PC-9 (cell line): Measurements from ENCODE around the gene COL16A1. TPM values are rescaled to one million over a fixed set of nuclear protein-coding genes. Genes with fewer than 3 reads are reported as not detected.
"Not testable (repeated sequence)": the region's sequence is repeated elsewhere in the genome, so short reads cannot be mapped to it uniquely, and the experiment has no call there.

Experiments
- BruUV-seq: library from RNA; stranded (reverse); fragments of 400-500 nt; replicated peaks from 2 replicates; lab custom pipeline; 2021; lab: Mats Ljungman, UMichigan
- CTCF ChIA-PET: fragments of 300-600 bp; sonication (Branson Sonifier 250); formaldehyde crosslinking; loops from one replicate; lab custom pipeline; 2022; ENCODE audit warnings: antibody characterized with exemption; lab: Charles Lee
- POLR2A ChIA-PET: fragments of 300-600 bp; sonication (Branson Sonifier 250); formaldehyde crosslinking; loops from one replicate; lab custom pipeline; 2022; ENCODE audit warnings: antibody characterized with exemption; ENCODE audit not compliant: unreplicated experiment; lab: Charles Lee
- DNase-seq, 2 experiments: peaks; one replicate each; pipeline versions ENCODE4 v3.0.0 to v3.0.0-alpha.2; 2015 to 2022; ENCODE audit warnings: mixed read lengths in 1 of 2
- H2AFZ ChIP-seq: fragments of 200-600 bp; sonication (generic); 2 replicates; pipeline ENCODE4 v1.8.1; 2017; ENCODE audit warnings: antibody characterized with exemption
- H3F3A ChIP-seq: fragments of 200-600 bp; sonication (generic); 2 replicates; pipeline ENCODE4 v1.8.1; 2017; ENCODE audit warnings: antibody characterized with exemption, mild to moderate bottlenecking, low read depth; ENCODE audit not compliant: insufficient read depth
- H3K27ac ChIP-seq: fragments of 200-600 bp; sonication (generic); 2 replicates; pipeline ENCODE4 v1.6.1; 2016; ENCODE audit warnings: mixed run types
- H3K27me3 ChIP-seq: fragments of 200-600 bp; sonication (generic); 2 replicates; pipeline ENCODE4 v1.6.1; 2016; ENCODE audit warnings: low read depth, mixed run types; ENCODE audit not compliant: insufficient read depth
- H3K36me3 ChIP-seq: fragments of 200-600 bp; sonication (generic); 2 replicates; pipeline ENCODE4 v1.6.1; 2016; ENCODE audit warnings: low read depth, mixed run types
- H3K4me1 ChIP-seq: fragments of 200-600 bp; sonication (generic); replicated peaks from 2 replicates; pipeline ENCODE4 v1.6.1; 2016; ENCODE audit warnings: mixed run types; ENCODE audit not compliant: insufficient read depth
- H3K4me2 ChIP-seq: fragments of 200-600 bp; sonication (generic); 2 replicates; pipeline ENCODE4 v1.6.1; 2017; ENCODE audit warnings: mixed run types
- H3K4me3 ChIP-seq: fragments of 200-600 bp; sonication (generic); 2 replicates; pipeline ENCODE4 v1.6.1; 2016; ENCODE audit warnings: mixed run types
- H3K79me2 ChIP-seq: fragments of 200-600 bp; sonication (generic); 2 replicates; pipeline ENCODE4 v1.6.1; 2017; ENCODE audit warnings: low read depth, mixed run types
- H3K9me2 ChIP-seq: fragments of 200-600 bp; sonication (generic); 2 replicates; pipeline ENCODE4 v1.8.1; 2017; ENCODE audit warnings: mild to moderate bottlenecking; ENCODE audit not compliant: insufficient read depth
- H3K9me3 ChIP-seq: fragments of 200-600 bp; sonication (generic); 2 replicates; pipeline ENCODE4 v1.8.1; 2016; ENCODE audit warnings: low read depth; ENCODE audit not compliant: insufficient read depth
- H4K20me1 ChIP-seq: fragments of 200-600 bp; sonication (generic); 2 replicates; pipeline ENCODE4 v1.8.1; 2017; ENCODE audit not compliant: insufficient read depth
- CTCF ChIP-seq: fragments of 200-600 bp; sonication (generic); conservative IDR thresholded peaks from 2 replicates; pipeline ENCODE4 v1.6.1; 2017; ENCODE audit warnings: mixed run types, antibody characterized with exemption, mild to moderate bottlenecking, moderate library complexity
- EZH2 ChIP-seq: fragments of 200-600 bp; sonication (generic); IDR thresholded peaks from 2 replicates; pipeline ENCODE4 v1.8.0; 2017; ENCODE audit warnings: antibody characterized with exemption, low read depth
- intact Hi-C: fragments of 100-400 bp; cut with micrococcal nuclease; formaldehyde crosslinking; loops from one replicate; pipeline ENCODE4 v1.10.0; 2022; ENCODE audit not compliant: unreplicated experiment
- total RNA-seq: library from RNA; stranded (reverse); gene quantifications from 2 replicates; pipeline ENCODE4 v1.2.3, GENCODE V29; 2021

COL16A1 gene
- total RNA-seq, 1 experiment from 2014 or later = 4.8 TPM

GRCh38 chr1:31708324-31708723 is 4.5 kb upstream of the COL16A1 start:
- H3K36me3 ChIP-seq = no peaks in the 10 kb centered on the region
- no peaks in the 10 kb centered on the region for H3K27me3 ChIP-seq
- no peaks in the 10 kb centered on the region for H3K79me2 ChIP-seq
- CTCF ChIA-PET = interaction anchor here (0.6 to 1.0 kb wide), 3 partner anchors 39 to 398 kb away, joined by 3 to 11 read pairs (median 4); no protein-coding TSS in a partner anchor
- BruUV-seq = no TSS peak
- no peaks in the 10 kb centered on the region for H4K20me1 ChIP-seq
- H3K9me3 ChIP-seq = no peaks in the 10 kb centered on the region
- H3K4me2 ChIP-seq = no peak overlapping the region
- no peak overlapping the region for H3K27ac ChIP-seq
- H2AFZ ChIP-seq = no peak overlapping the region
- no peak overlapping the region for H3K4me3 ChIP-seq
- no peak for DNase-seq
- POLR2A ChIA-PET = interaction anchor here (0.6 kb wide), 1 partner anchor 533 kb away, joined by 4 read pairs; no protein-coding TSS in a partner anchor
- TF ChIP-seq CTCF (no peak), EZH2 (no peak)
- H3K4me1 ChIP-seq = peaks cover 40% of the 10 kb centered on the region
- peaks cover 42% of the 10 kb centered on the region for H3F3A ChIP-seq
- H3K9me2 ChIP-seq = no peaks in the 10 kb centered on the region
- intact Hi-C loops = no loop called here

GRCh38 chr1:31707711-31708110 is 3.9 kb upstream of the COL16A1 start:
- intact Hi-C loops = no loop called here

GRCh38 chr1:31707059-31707600 is 3.3 kb upstream of the COL16A1 start:
- intact Hi-C loops, H3K4me3 ChIP-seq, H3K36me3 ChIP-seq, POLR2A ChIA-PET, H4K20me1 ChIP-seq, H3K27me3 ChIP-seq, H3K79me2 ChIP-seq, H3K27ac ChIP-seq, BruUV-seq, H3K4me2 ChIP-seq, H3K9me2 ChIP-seq, H2AFZ ChIP-seq, H3K9me3 ChIP-seq, DNase-seq: not testable (repeated sequence)
- Histone ChIP-seq H3F3A (peaks cover 37% of the 10 kb centered on the region; the same call in 1 of the 2 replicates), H3K4me1 (peaks cover 36% of the 10 kb centered on the region)
- CTCF ChIA-PET = interaction anchor here (0.6 kb wide), 1 partner anchor 32 kb away, joined by 5 read pairs; no protein-coding TSS in a partner anchor

More at GRCh38 chr1:31707711-31708110, 3.9 kb upstream of the COL16A1 start:
- H3K4me3 ChIP-seq = no peak overlapping the region
- ChIA-PET CTCF (interaction anchor here (0.7 kb wide), 1 partner anchor 399 kb away, joined by 4 read pairs; no protein-coding TSS in a partner anchor), POLR2A (no interaction called here)
- H3K9me3 ChIP-seq = no peaks in the 10 kb centered on the region
- no peak overlapping the region for H2AFZ ChIP-seq
- H3K4me2 ChIP-seq = no peak overlapping the region
- H3K79me2 ChIP-seq = no peaks in the 10 kb centered on the region
- no peaks in the 10 kb centered on the region for H3K9me2 ChIP-seq
- H3K36me3 ChIP-seq = no peaks in the 10 kb centered on the region
- H3K27ac ChIP-seq = no peak overlapping the region
- no peaks in the 10 kb centered on the region for H3K27me3 ChIP-seq
- no TSS peak for BruUV-seq
- peaks cover 40% of the 10 kb centered on the region for H3K4me1 ChIP-seq
- no peaks in the 10 kb centered on the region for H4K20me1 ChIP-seq
- TF ChIP-seq EZH2 = no peak
- no peak for TF ChIP-seq CTCF
- DNase-seq = no peak
- peaks cover 37% of the 10 kb centered on the region; the same call in 1 of the 2 replicates for H3F3A ChIP-seq
